Measurements from ENCODE around the gene TTLL10.

DNA sequence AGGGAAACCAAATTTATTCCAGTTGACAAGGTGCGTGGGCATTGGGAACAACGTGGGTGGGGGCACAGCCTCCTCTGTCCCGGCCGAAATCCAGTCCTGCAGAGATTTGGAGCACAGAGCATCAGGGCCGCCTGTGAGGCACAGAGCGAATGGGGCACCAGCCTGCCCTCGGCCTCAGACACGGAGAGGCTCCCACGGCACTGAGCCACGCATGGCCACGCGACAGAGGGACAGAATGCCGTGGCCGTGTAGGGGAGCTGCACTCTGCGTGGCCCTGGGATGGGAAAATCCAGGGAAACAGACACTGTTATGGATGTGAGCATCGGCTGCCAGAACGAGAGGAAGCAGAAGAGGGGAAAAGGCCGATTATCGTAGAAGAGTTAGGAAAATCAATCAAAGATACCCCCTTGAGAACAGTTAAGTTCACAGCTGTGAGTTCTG is 44.3 kb upstream of the TTLL10 start:
- TF ChIP-seq MAFK (IDR thresholded peaks at IDR 0.05; ENCODE audit: low read depth, low read length) = no peak
- TF ChIP-seq, protein P1, sequence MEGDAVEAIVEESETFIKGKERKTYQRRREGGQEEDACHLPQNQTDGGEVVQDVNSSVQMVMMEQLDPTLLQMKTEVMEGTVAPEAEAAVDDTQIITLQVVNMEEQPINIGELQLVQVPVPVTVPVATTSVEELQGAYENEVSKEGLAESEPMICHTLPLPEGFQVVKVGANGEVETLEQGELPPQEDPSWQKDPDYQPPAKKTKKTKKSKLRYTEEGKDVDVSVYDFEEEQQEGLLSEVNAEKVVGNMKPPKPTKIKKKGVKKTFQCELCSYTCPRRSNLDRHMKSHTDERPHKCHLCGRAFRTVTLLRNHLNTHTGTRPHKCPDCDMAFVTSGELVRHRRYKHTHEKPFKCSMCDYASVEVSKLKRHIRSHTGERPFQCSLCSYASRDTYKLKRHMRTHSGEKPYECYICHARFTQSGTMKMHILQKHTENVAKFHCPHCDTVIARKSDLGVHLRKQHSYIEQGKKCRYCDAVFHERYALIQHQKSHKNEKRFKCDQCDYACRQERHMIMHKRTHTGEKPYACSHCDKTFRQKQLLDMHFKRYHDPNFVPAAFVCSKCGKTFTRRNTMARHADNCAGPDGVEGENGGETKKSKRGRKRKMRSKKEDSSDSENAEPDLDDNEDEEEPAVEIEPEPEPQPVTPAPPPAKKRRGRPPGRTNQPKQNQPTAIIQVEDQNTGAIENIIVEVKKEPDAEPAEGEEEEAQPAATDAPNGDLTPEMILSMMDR (conservative IDR thresholded peaks at IDR 0.05; ENCODE audit: low read depth, low read length) = no peak
- TF ChIP-seq POLR2A (IDR thresholded peaks at IDR 0.05; ENCODE audit: low read depth, low read length) = no peak
- no peak for TF ChIP-seq RCOR1 (IDR thresholded peaks at IDR 0.05; ENCODE audit: insufficient replicate concordance, low read length)
- TF ChIP-seq FOS (IDR thresholded peaks at IDR 0.05; ENCODE audit: low read depth, low read length) = no peak
- TF ChIP-seq ELK1 (IDR thresholded peaks at IDR 0.05; ENCODE audit: borderline replicate concordance, low read depth, low read length) = no peak
